ENCODE data around the gene OR2G6. TPM values are rescaled to one million over a fixed set of nuclear protein-coding genes. Genes with fewer than 3 reads are reported as not detected.

Gene OR2G6
- total RNA-seq, 1 donor from 2014 or later = not detected

DNA sequence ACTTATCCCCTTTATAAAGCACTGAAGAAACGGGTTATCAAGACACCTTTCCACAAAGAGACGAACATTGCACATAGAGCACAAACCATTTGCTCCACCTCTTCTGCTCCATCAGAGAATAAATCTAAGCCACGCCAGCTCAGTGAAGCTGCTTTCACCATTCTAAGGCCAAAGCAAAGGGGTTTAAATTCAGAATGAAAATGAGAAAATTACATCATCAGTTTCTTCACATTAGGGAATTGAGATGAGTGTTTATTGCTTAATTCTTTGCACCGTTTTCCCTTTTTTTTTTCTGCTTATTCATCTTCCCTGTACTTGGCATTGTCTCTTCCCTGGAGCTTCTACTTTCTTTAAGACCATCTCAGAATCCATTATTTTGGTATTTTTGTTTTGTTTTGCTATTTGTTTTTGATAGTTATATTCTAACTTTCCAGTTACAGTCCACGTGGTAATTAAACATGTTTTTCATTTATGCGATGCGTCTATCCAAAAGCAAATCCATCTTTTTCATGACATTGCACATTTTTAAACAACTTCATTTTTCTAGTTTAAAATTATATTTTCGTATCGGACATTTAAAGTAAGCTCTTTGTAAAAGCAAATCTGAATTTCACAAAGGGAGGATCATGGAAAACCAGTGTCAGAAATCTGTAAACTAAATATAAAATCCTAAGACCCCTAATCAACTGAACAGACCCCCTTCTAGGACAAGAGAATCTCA lies 68.5 kb downstream of the OR2G6 start:
- DNase-seq = no peak

Other genes starting within 250 kb of the OR2G6 start
- not detected for gene OR2T33, start 230.1 kb upstream of the OR2G6 start, total RNA-seq
- gene OR2T12, start 204.6 kb upstream of the OR2G6 start, total RNA-seq = not detected
- gene OR2M7, start 183.5 kb upstream of the OR2G6 start, total RNA-seq = not detected
- gene OR14C36, start 159.3 kb upstream of the OR2G6 start, total RNA-seq = not detected
- gene OR2T4, start 146.4 kb upstream of the OR2G6 start, total RNA-seq = not detected
- gene OR2T6, start 132.3 kb upstream of the OR2G6 start, total RNA-seq = not detected
- not detected for gene OR2T1, start 105.0 kb upstream of the OR2G6 start, total RNA-seq
- gene OR2T2, start 62.4 kb upstream of the OR2G6 start, total RNA-seq = not detected
- not detected for gene OR2T3, start 34.7 kb upstream of the OR2G6 start, total RNA-seq
- not detected for gene OR2T5, start 19.5 kb upstream of the OR2G6 start, total RNA-seq
- not detected for gene OR2T29, start 54.7 kb downstream of the OR2G6 start, total RNA-seq
- not detected for gene OR2T34, start 66.7 kb downstream of the OR2G6 start, total RNA-seq
- gene OR2T10, start 89.6 kb downstream of the OR2G6 start, total RNA-seq = not detected
- gene OR2T11, start 127.0 kb downstream of the OR2G6 start, total RNA-seq = not detected
- gene OR2T35, start 137.2 kb downstream of the OR2G6 start, total RNA-seq = not detected
- not detected for gene OR2T27, start 147.5 kb downstream of the OR2G6 start, total RNA-seq
- gene OR14I1, start 194.7 kb downstream of the OR2G6 start, total RNA-seq = not detected
- gene LYPD8, start 247.7 kb downstream of the OR2G6 start, total RNA-seq = not detected

All from tongue (tissue), 2 donors.